HEK293T (cell line): ENCODE results near the gene SURF1.

Experiments used
- CTCF ChIA-PET: fragments of 350-600 bp; formaldehyde crosslinking; extraction: SDS; loops from one replicate; lab custom pipeline; 2021; ENCODE audit warnings: antibody characterized with exemption, inconsistent platforms; lab: Yijun Ruan, JAX
- POLR2A ChIA-PET: fragments of 350-600 bp; formaldehyde crosslinking; extraction: SDS; loops from one replicate; lab custom pipeline; 2020; ENCODE audit warnings: antibody characterized with exemption, inconsistent platforms; lab: Yijun Ruan, JAX
- DNase-seq: peaks from one replicate; pipeline ENCODE4 v3.0.0; 2012; ENCODE audit warnings: mixed read lengths; ENCODE audit errors: extremely low spot score
- ARNT ChIP-seq: fragments of 450-650 bp; IDR thresholded peaks from 2 replicates; pipeline ENCODE4 v1.6.1; 2017; ENCODE audit warnings: mild to moderate bottlenecking
- BHLHE40 ChIP-seq: fragments of 450-650 bp; IDR thresholded peaks from 2 replicates; pipeline ENCODE4 v1.6.1; 2016; ENCODE audit warnings: mild to moderate bottlenecking, moderate library complexity, borderline replicate concordance
- CTBP1 ChIP-seq: fragments of 450-650 bp; IDR thresholded peaks from 2 replicates; pipeline ENCODE4 v1.6.1; 2016; ENCODE audit warnings: borderline replicate concordance
- ELF4 ChIP-seq: fragments of 450-650 bp; IDR thresholded peaks from 2 replicates; pipeline ENCODE4 v1.6.1; 2017; ENCODE audit warnings: antibody characterized with exemption
- FOXA1 ChIP-seq: fragments of 450-650 bp; IDR thresholded peaks from 2 replicates; pipeline ENCODE4 v1.6.1; 2016; ENCODE audit warnings: mild to moderate bottlenecking
- FOXK2 ChIP-seq: fragments of 450-650 bp; IDR thresholded peaks from 2 replicates; pipeline ENCODE4 v1.6.1; 2016; ENCODE audit warnings: mild to moderate bottlenecking
- FOXM1 ChIP-seq: fragments of 450-650 bp; IDR thresholded peaks from 2 replicates; pipeline ENCODE4 v1.6.1; 2017; ENCODE audit warnings: mild to moderate bottlenecking, borderline replicate concordance
- HDGF ChIP-seq: fragments of 450-650 bp; IDR thresholded peaks from 2 replicates; pipeline ENCODE4 v1.6.1; 2017; ENCODE audit warnings: antibody characterized with exemption, borderline replicate concordance
- L3MBTL2 ChIP-seq: fragments of 450-650 bp; conservative IDR thresholded peaks from 2 replicates; pipeline ENCODE4 v1.6.1; 2016; ENCODE audit warnings: mild to moderate bottlenecking
- LEF1 ChIP-seq: fragments of 450-650 bp; IDR thresholded peaks from 2 replicates; pipeline ENCODE4 v1.6.1; 2017; ENCODE audit warnings: mild to moderate bottlenecking, borderline replicate concordance
- NFRKB ChIP-seq: fragments of 450-650 bp; IDR thresholded peaks from 2 replicates; pipeline ENCODE4 v1.6.1; 2016; ENCODE audit warnings: mild to moderate bottlenecking, moderate library complexity
- PKNOX1 ChIP-seq: fragments of 450-650 bp; IDR thresholded peaks from 2 replicates; pipeline ENCODE4 v1.6.1; 2016
- SP1 ChIP-seq: fragments of 450-650 bp; IDR thresholded peaks from 2 replicates; pipeline ENCODE4 v1.6.1; 2017
- SUZ12 ChIP-seq: fragments of 450-650 bp; IDR thresholded peaks from 2 replicates; pipeline ENCODE4 v1.6.1; 2016; ENCODE audit warnings: mild to moderate bottlenecking
- TARDBP ChIP-seq: fragments of 450-650 bp; IDR thresholded peaks from 2 replicates; pipeline ENCODE4 v1.6.1; 2016
- ZNF384 ChIP-seq: fragments of 450-650 bp; IDR thresholded peaks from 2 replicates; pipeline ENCODE4 v1.6.1; 2016

Gene SURF1

GRCh38 chr9:133304477-133305377 lies 51.6 kb downstream of the SURF1 start:
- ChIA-PET CTCF (interaction anchor here (0.6 kb wide), 1 partner anchor 124 kb away, joined by 3 read pairs; no protein-coding TSS in a partner anchor), POLR2A (no interaction called here)
- TF ChIP-seq ZNF384 (no peak), ELF4 (no peak), FOXM1 (no peak), NFRKB (no peak), TARDBP (no peak), CTBP1 (no peak), SUZ12 (no peak), SP1 (no peak), FOXA1 (no peak)
- no peak for DNase-seq

GRCh38 chr9:133304158-133304470 lies 52.2 kb downstream of the SURF1 start:
- POLR2A ChIA-PET, result no interaction called here
- TF ChIP-seq LEF1 (no peak), TARDBP (no peak), SP1 (no peak), CTBP1 (no peak), FOXM1 (no peak), PKNOX1 (no peak), ELF4 (no peak), NFRKB (no peak), SUZ12 (no peak), L3MBTL2 (no peak)
- CTCF ChIA-PET, result interaction anchor here (0.6 kb wide), 1 partner anchor 123 kb away, joined by 3 read pairs; no protein-coding TSS in a partner anchor
- DNase-seq, result no peak

- ChIA-PET POLR2A (no interaction called here), CTCF (no interaction called here)
- TF ChIP-seq NFRKB (no peak), PKNOX1 (no peak), HDGF (no peak), BHLHE40 (no peak), TARDBP (no peak), ZNF384 (no peak), FOXK2 (no peak), FOXA1 (no peak), L3MBTL2 (no peak), SUZ12 (no peak), LEF1 (no peak), ARNT (no peak), ELF4 (no peak), FOXM1 (no peak), CTBP1 (no peak), SP1 (no peak)
- no peak for DNase-seq
Observed at GRCh38 chr9:133303266-133304157, 52.8 kb downstream of the SURF1 start.
